HG03097 (cell line): Measurements from ENCODE around the gene CHD5.
"Not testable (repeated sequence)": the region's sequence is repeated elsewhere in the genome, so short reads cannot be mapped to it uniquely, and the experiment has no call there.

ENCODE experiments used
- ATAC-seq: cut with Tn5 transposase; IDR thresholded peaks from one replicate; pipeline ENCODE4 v1.9.1; 2021; ENCODE audit not compliant: unreplicated experiment, low FRiP score

Gene CHD5

GRCh38 chr1:6180268-6180706 lies at the start of gene CHD5:
TSS of gene CHD5 (minus strand) at chr1:6180321. CDS start at chr1:6180023, 298 bp downstream.
- ATAC-seq, result no peak

GRCh38 chr1:6225651-6226050 lies 45.5 kb upstream of the CHD5 start:
- ATAC-seq, result no peak

GRCh38 chr1:6224718-6225117 lies 44.6 kb upstream of the CHD5 start:
- ATAC-seq, result no peak

GRCh38 chr1:6223617-6224016 lies 43.5 kb upstream of the CHD5 start:
- no peak for ATAC-seq

- ATAC-seq, result no peak
Measured at GRCh38 chr1:6222636-6223035, 42.5 kb upstream of the CHD5 start.

GRCh38 chr1:6221210-6221784 lies 41.2 kb upstream of the CHD5 start:
- ATAC-seq, result no peak

GRCh38 chr1:6220236-6220635 lies 40.1 kb upstream of the CHD5 start:
- no peak for ATAC-seq

- ATAC-seq, result not testable (repeated sequence)
Measured at GRCh38 chr1:6219641-6220040, 39.5 kb upstream of the CHD5 start.

GRCh38 chr1:6218375-6219164 lies 38.4 kb upstream of the CHD5 start:
- ATAC-seq, result no peak

GRCh38 chr1:6212193-6212959 lies 32.3 kb upstream of the CHD5 start:
- no peak for ATAC-seq

- ATAC-seq, result no peak
Measured at GRCh38 chr1:6211731-6212130, 31.6 kb upstream of the CHD5 start.

- ATAC-seq, result no peak
Measured at GRCh38 chr1:6210591-6211355, 30.7 kb upstream of the CHD5 start.

GRCh38 chr1:6209661-6210580 lies 29.8 kb upstream of the CHD5 start:
- no peak for ATAC-seq

GRCh38 chr1:6208723-6209660 lies 28.9 kb upstream of the CHD5 start:
- ATAC-seq, result no peak

- ATAC-seq, result no peak
Measured at GRCh38 chr1:6207921-6208320, 27.8 kb upstream of the CHD5 start.

GRCh38 chr1:6207075-6207885 lies 27.2 kb upstream of the CHD5 start:
- no peak for ATAC-seq

- ATAC-seq, result no peak
Measured at GRCh38 chr1:6206520-6206855, 26.4 kb upstream of the CHD5 start.
